Testis (tissue), 5 donors: Measurements from ENCODE around the gene SPINT4. TPM values are rescaled to one million over a fixed set of nuclear protein-coding genes. Genes with fewer than 3 reads are reported as not detected.
"Not testable (repeated sequence)": the region's sequence is repeated elsewhere in the genome, so short reads cannot be mapped to it uniquely, and the experiment has no call there.

Source experiments
- DNase-seq: peaks from one replicate; pipeline ENCODE4 v3.0.0-alpha.2; 2019
- H3K27ac ChIP-seq, 2 donors: fragments of 200-600 bp; sonication (generic); one replicate each; pipeline ENCODE4 v1.5.1; 2019
- H3K27me3 ChIP-seq: fragments of 200-600 bp; sonication (generic); one replicate; pipeline ENCODE4 v1.5.1; 2019
- H3K36me3 ChIP-seq: fragments of 200-600 bp; sonication (generic); one replicate; pipeline ENCODE4 v1.5.1; 2017; ENCODE audit warnings: low read depth; ENCODE audit errors: missing control alignments
- H3K4me1 ChIP-seq: fragments of 200-600 bp; sonication (generic); one replicate; pipeline ENCODE4 v1.5.1; 2019
- H3K4me3 ChIP-seq, 2 donors: fragments of 200-600 bp; sonication (generic); one replicate each; pipeline ENCODE4 v1.5.1; 2017 to 2019
- H3K9me3 ChIP-seq: fragments of 200-600 bp; sonication (generic); one replicate; pipeline ENCODE4 v1.5.1; 2017
- CTCF ChIP-seq, 3 experiments: fragments of 450-650 bp in 2 of 3; fragments of 200-600 bp in 1 of 3; sonication (generic) in 1 of 3; IDR thresholded peaks; one replicate each; pipeline ENCODE4 v1.5.1; 2016 to 2019; ENCODE audit warnings: antibody characterized with exemption in 3 of 3, mild to moderate bottlenecking in 2 of 3, moderate library complexity in 1 of 3
- POLR2A ChIP-seq: fragments of 450-650 bp; IDR thresholded peaks from one replicate; pipeline ENCODE4 v1.6.1; 2017; ENCODE audit warnings: antibody characterized with exemption, mild to moderate bottlenecking, moderate library complexity
- WGBS, 2 donors: methylation state at CpG; one replicate each; pipeline ENCODE4 v1.1.5; 2018; 5-methylcytosine and 5-hydroxymethylcytosine counted together
- intact Hi-C: fragments of 100-400 bp; cut with DNase I; formaldehyde crosslinking; loops from one replicate; pipeline ENCODE4 v1.15.1; 2023; ENCODE audit warnings: low total_unique reads
- long read RNA-seq, 2 donors: transcript quantifications; one replicate each; lab custom pipeline, GENCODE V29; 2026
- polyA plus RNA-seq: library from polyadenylated mRNA; stranded (reverse); fragments of 350-450 nt; fragmentation: Illumina TruSeq; extraction: RNeasy Lipid Tissue Mini Kit (QIAGEN cat#74804); gene quantifications from one replicate; pipeline ENCODE4 v1.2.3, GENCODE V29; 2014; ENCODE audit warnings: low read depth, low replicate concordance; ENCODE audit not compliant: insufficient read depth
- total RNA-seq, 2 donors: library from RNA; depleted of rRNA; stranded (reverse); fragments of >200 nt; gene quantifications; one replicate each; pipeline ENCODE4 v1.2.3, GENCODE V29; 2016

Gene SPINT4
- total RNA-seq (not detected), polyA plus RNA-seq (not detected)
- long read RNA-seq, donor 1 = 0 reads
- long read RNA-seq, donor 2 = 0 reads

- no peak within 1 kb of the TSS for H3K27ac ChIP-seq
- WGBS, 2 donors = 89 to 92% methylated on average over 1 of the region's 1 CpG
- no peak for DNase-seq
- H3K4me3 ChIP-seq = no peak within 1 kb of the TSS
- no peaks in the 10 kb centered on the region for H3K36me3 ChIP-seq
- H3K27me3 ChIP-seq = no peaks in the 10 kb centered on the region
- no peaks in the 10 kb centered on the region for H3K4me1 ChIP-seq
- no peaks in the 10 kb centered on the region for H3K9me3 ChIP-seq
- TF ChIP-seq POLR2A (no peak), CTCF (IDR thresholded peaks at IDR 0.05) (no peak)
- intact Hi-C loops = no loop called here
Observed at GRCh38 chr20:45722047-45722446, at the start of gene SPINT4. TSS of gene SPINT4 (plus strand) at chr20:45722347. CDS start at chr20:45722368, 21 bp downstream.

- H3K4me3 ChIP-seq = no peak overlapping the region
- no peak overlapping the region for H3K27ac ChIP-seq
- H3K4me1 ChIP-seq = no peaks in the 10 kb centered on the region
- no peak for TF ChIP-seq POLR2A
- TF ChIP-seq CTCF (IDR thresholded peaks at IDR 0.05) = no peak
- DNase-seq = no peak
- no peaks in the 10 kb centered on the region for H3K36me3 ChIP-seq
- H3K9me3 ChIP-seq = no peaks in the 10 kb centered on the region
- H3K27me3 ChIP-seq = no peaks in the 10 kb centered on the region
- intact Hi-C loops = no loop called here
Observed at GRCh38 chr20:45672765-45673164, 49.4 kb upstream of the SPINT4 start.

- Histone ChIP-seq H3K4me3 (no peak overlapping the region), H3K27ac (no peak overlapping the region), H3K27me3 (no peaks in the 10 kb centered on the region), H3K9me3 (no peaks in the 10 kb centered on the region), H3K4me1 (no peaks in the 10 kb centered on the region), H3K36me3 (no peaks in the 10 kb centered on the region)
- DNase-seq = no peak
- TF ChIP-seq CTCF (IDR thresholded peaks at IDR 0.05) = no peak
- no peak for TF ChIP-seq POLR2A
- intact Hi-C loops = no loop called here
Observed at GRCh38 chr20:45679650-45680049, 42.5 kb upstream of the SPINT4 start.

- peak; percentile 20 for DNase-seq
- no peak overlapping the region for H3K4me3 ChIP-seq
- 73 to 75% methylated on average over 3 of the region's 3 CpGs for WGBS, 2 donors
- H3K4me1 ChIP-seq = no peaks in the 10 kb centered on the region
- no peaks in the 10 kb centered on the region for H3K27me3 ChIP-seq
- no peak overlapping the region for H3K27ac ChIP-seq
- no peaks in the 10 kb centered on the region for H3K9me3 ChIP-seq
- intact Hi-C loops = no loop called here
- TF ChIP-seq CTCF (IDR thresholded peaks at IDR 0.05) (no peak), POLR2A (no peak)
- no peaks in the 10 kb centered on the region for H3K36me3 ChIP-seq
Observed at GRCh38 chr20:45685896-45686295, 36.3 kb upstream of the SPINT4 start.

GRCh38 chr20:45693346-45693745, 28.8 kb upstream of the SPINT4 start:
- intact Hi-C loops = not testable (repeated sequence)

More at GRCh38 chr20:45693346-45693745, 28.8 kb upstream of the SPINT4 start:
- not testable (repeated sequence) for H3K4me1 ChIP-seq, H3K27me3 ChIP-seq, H3K36me3 ChIP-seq, H3K27ac ChIP-seq, H3K9me3 ChIP-seq, DNase-seq, H3K4me3 ChIP-seq
- 75 to 92% methylated on average over 4 to 12 of the region's 12 CpGs for whole genome bisulfite sequencing, 2 donors
